Spinal cord (tissue), 10 donors: Measurements from ENCODE around the gene SRRD. TPM values are rescaled to one million over a fixed set of nuclear protein-coding genes. Genes with fewer than 3 reads are reported as not detected.
A peak's percentile ranks its signal among the peaks of the same experiment; 100 is the strongest.

Experiments
- DNase-seq, 6 donors: peaks; one replicate each; pipeline versions ENCODE4 v3.0.0 to v3.0.0-alpha.2; 2013 to 2015; ENCODE audit warnings: low spot score in 6 of 6, low read depth in 4 of 6
- H3K27ac ChIP-seq: one replicate; pipeline ENCODE4 v1.5.1; 2013; ENCODE audit warnings: low read depth, low read length, control low read depth
- H3K27me3 ChIP-seq: one replicate; pipeline ENCODE4 v1.6.1; 2013; ENCODE audit warnings: low read length; ENCODE audit not compliant: control insufficient read depth, insufficient read depth
- H3K36me3 ChIP-seq: one replicate; pipeline ENCODE4 v1.6.1; 2013; ENCODE audit warnings: low read length; ENCODE audit not compliant: control insufficient read depth, insufficient read depth
- H3K4me1 ChIP-seq: one replicate; pipeline ENCODE4 v1.6.1; 2013; ENCODE audit warnings: low read length; ENCODE audit not compliant: control insufficient read depth, insufficient read depth
- H3K4me3 ChIP-seq: one replicate; pipeline ENCODE4 v1.5.1; 2013; ENCODE audit warnings: low read depth, low read length, control low read depth
- H3K9me3 ChIP-seq: one replicate; pipeline ENCODE4 v1.6.1; 2013; ENCODE audit warnings: low read length; ENCODE audit not compliant: control insufficient read depth, insufficient read depth
- WGBS: methylation state at CpG from one replicate; pipeline ENCODE4 v1.1.5; 2013; ENCODE audit warnings: missing lambda C conversion rate; ENCODE audit not compliant: insufficient coverage; 5-methylcytosine and 5-hydroxymethylcytosine counted together
- polyA plus RNA-seq, 2 donors: library from polyadenylated mRNA; unstranded; fragments of 120-200 nt; gene quantifications; one replicate each; pipeline ENCODE4 v1.2.1, GENCODE V29; 2013; ENCODE audit not compliant: insufficient read length in 2 of 2
- total RNA-seq, 2 donors: library from RNA; depleted of rRNA in 1 of 2; stranded (reverse); fragments of 120-200 nt in 1 of 2; fragments of >200 nt in 1 of 2; gene quantifications; one replicate each; pipeline versions ENCODE4 v1.2.3 to v1.2.4, GENCODE V29; 2013 to 2014
- donor health status: healthy.

The SRRD gene
- total and polyA plus RNA-seq, 4 donors = 16.6 to 32.1 (median 27.3) TPM

- no peak for DNase-seq
- H3K36me3 ChIP-seq = peaks cover 37% of the 10 kb centered on the region
- no peak overlapping the region for H3K27ac ChIP-seq
- no peak overlapping the region for H3K4me3 ChIP-seq
- H3K9me3 ChIP-seq = no peaks in the 10 kb centered on the region
- H3K27me3 ChIP-seq = no peaks in the 10 kb centered on the region
- 33% methylated on average over 2 of the region's 3 CpGs for WGBS
- H3K4me1 ChIP-seq = no peaks in the 10 kb centered on the region
Observed at GRCh38 chr22:26487996-26488395, 4.3 kb downstream of the SRRD start.

- Histone ChIP-seq H3K27ac (no peak overlapping the region), H3K4me1 (no peaks in the 10 kb centered on the region), H3K27me3 (no peaks in the 10 kb centered on the region), H3K36me3 (peaks cover 47% of the 10 kb centered on the region), H3K9me3 (no peaks in the 10 kb centered on the region), H3K4me3 (no peak overlapping the region)
- no CpG with 5 or more reads among the region's 4 CpGs for WGBS
- DNase-seq = no peak
Observed at GRCh38 chr22:26489447-26490036, 5.9 kb downstream of the SRRD start.

- DNase-seq = no peak
- H3K9me3 ChIP-seq = no peaks in the 10 kb centered on the region
- H3K27me3 ChIP-seq = no peaks in the 10 kb centered on the region
- H3K36me3 ChIP-seq = peaks cover 67% of the 10 kb centered on the region
- 95% methylated on average over 8 of the region's 9 CpGs for WGBS
- no peak overlapping the region for H3K27ac ChIP-seq
- no peak overlapping the region for H3K4me3 ChIP-seq
- H3K4me1 ChIP-seq = no peaks in the 10 kb centered on the region
Observed at GRCh38 chr22:26492220-26492619, 8.5 kb downstream of the SRRD start.

- no peak for DNase-seq
Observed at GRCh38 chr22:26494506-26494905, 10.8 kb downstream of the SRRD start.

GRCh38 chr22:26496456-26496855, 12.8 kb downstream of the SRRD start:
- H3K9me3 ChIP-seq = no peaks in the 10 kb centered on the region
- DNase-seq = no peak
- H3K4me3 ChIP-seq = no peak overlapping the region
- H3K36me3 ChIP-seq = peaks cover 74% of the 10 kb centered on the region
- no peak overlapping the region for H3K27ac ChIP-seq
- 100% methylated on average over 1 of the region's 4 CpGs for WGBS
- H3K4me1 ChIP-seq = no peaks in the 10 kb centered on the region
- no peaks in the 10 kb centered on the region for H3K27me3 ChIP-seq

More at GRCh38 chr22:26494506-26494905, 10.8 kb downstream of the SRRD start:
- peaks cover 69% of the 10 kb centered on the region for H3K36me3 ChIP-seq
- no peaks in the 10 kb centered on the region for H3K4me1 ChIP-seq
- no peak overlapping the region for H3K4me3 ChIP-seq
- no peak overlapping the region for H3K27ac ChIP-seq
- H3K9me3 ChIP-seq = no peaks in the 10 kb centered on the region
- H3K27me3 ChIP-seq = no peaks in the 10 kb centered on the region

GRCh38 chr22:26499188-26499703, 15.6 kb downstream of the SRRD start:
- 92% methylated on average over 24 of the region's 25 CpGs for WGBS
- no peak for DNase-seq
- no peaks in the 10 kb centered on the region for H3K9me3 ChIP-seq
- H3K4me1 ChIP-seq = no peaks in the 10 kb centered on the region
- no peak overlapping the region for H3K4me3 ChIP-seq
- no peak overlapping the region for H3K27ac ChIP-seq
- H3K27me3 ChIP-seq = no peaks in the 10 kb centered on the region
- H3K36me3 ChIP-seq = peaks cover 67% of the 10 kb centered on the region

GRCh38 chr22:26501996-26502395, 18.3 kb downstream of the SRRD start:
- no peak overlapping the region for H3K27ac ChIP-seq
- peaks cover 67% of the 10 kb centered on the region for H3K36me3 ChIP-seq

GRCh38 chr22:26502688-26503561, 19.2 kb downstream of the SRRD start:
- no peaks in the 10 kb centered on the region for H3K9me3 ChIP-seq
- H3K4me3 ChIP-seq = no peak overlapping the region
- WGBS = 28% methylated on average over 3 of the region's 3 CpGs
- DNase-seq = peak in 2 of 6 donors; percentile 65 to 72
- H3K36me3 ChIP-seq = peaks cover 67% of the 10 kb centered on the region
- H3K27ac ChIP-seq = no peak overlapping the region
- H3K27me3 ChIP-seq = no peaks in the 10 kb centered on the region
- H3K4me1 ChIP-seq = no peaks in the 10 kb centered on the region

More at GRCh38 chr22:26501996-26502395, 18.3 kb downstream of the SRRD start:
- no CpG with 5 or more reads among the region's 2 CpGs for WGBS
- H3K4me1 ChIP-seq = no peaks in the 10 kb centered on the region
- no peak overlapping the region for H3K4me3 ChIP-seq
- DNase-seq = no peak
- no peaks in the 10 kb centered on the region for H3K9me3 ChIP-seq
- H3K27me3 ChIP-seq = no peaks in the 10 kb centered on the region

GRCh38 chr22:26503758-26504157, 20.1 kb downstream of the SRRD start:
- WGBS = no CpG with 5 or more reads among the region's 1 CpG
- Histone ChIP-seq H3K4me1 (no peaks in the 10 kb centered on the region), H3K27me3 (no peaks in the 10 kb centered on the region), H3K9me3 (no peaks in the 10 kb centered on the region), H3K36me3 (peaks cover 66% of the 10 kb centered on the region), H3K27ac (no peak overlapping the region), H3K4me3 (no peak overlapping the region)
- DNase-seq = no peak

GRCh38 chr22:26508148-26508547, 24.5 kb downstream of the SRRD start:
- Histone ChIP-seq H3K36me3 (peaks cover 50% of the 10 kb centered on the region), H3K27me3 (no peaks in the 10 kb centered on the region), H3K4me3 (no peak overlapping the region), H3K9me3 (no peaks in the 10 kb centered on the region), H3K27ac (no peak overlapping the region), H3K4me1 (peaks cover 8% of the 10 kb centered on the region)
- no peak for DNase-seq
